Liver (tissue), 3 donors: ENCODE measurements around the gene BLNK.
A peak's percentile ranks its signal among the peaks of the same experiment; 100 is the strongest.

Experiments used
- GABPA ChIP-seq, 2 donors: IDR thresholded peaks in 1 of 2; conservative IDR thresholded peaks in 1 of 2; 2 replicates each; pipeline ENCODE4 v1.6.1; 2016; ENCODE audit warnings: antibody characterized with exemption in 2 of 2, mild to moderate bottlenecking in 1 of 2, moderate library complexity in 1 of 2
- NR2F2 ChIP-seq: IDR thresholded peaks from 2 replicates; pipeline ENCODE4 v1.6.1; 2016; ENCODE audit warnings: antibody characterized with exemption
- SP1 ChIP-seq: IDR thresholded peaks from 2 replicates; pipeline ENCODE4 v1.6.1; 2018; ENCODE audit warnings: antibody characterized with exemption, mild to moderate bottlenecking
- TAF1 ChIP-seq: conservative IDR thresholded peaks from 2 replicates; pipeline ENCODE4 v1.6.1; 2016; ENCODE audit warnings: antibody characterized with exemption, mild to moderate bottlenecking
- TF ChIP-seq, protein P1 (sequence below): fragments of 150-350 bp; IDR thresholded peaks from 2 replicates; pipeline ENCODE4 v1.5.1; 2017; ENCODE audit warnings: improper control_type of control experiment, low read depth, low read length; ENCODE audit not compliant: missing input control
- TF ChIP-seq, protein P2 (sequence below): IDR thresholded peaks from 2 replicates; pipeline ENCODE4 v1.6.1; 2016; ENCODE audit warnings: antibody characterized with exemption, mild to moderate bottlenecking
- TF ChIP-seq, protein P3 (sequence below): IDR thresholded peaks from 2 replicates; pipeline ENCODE4 v1.6.1; 2016; ENCODE audit warnings: antibody characterized with exemption
- donor health status: healthy.
- donor health status: healthy.

DNA sequence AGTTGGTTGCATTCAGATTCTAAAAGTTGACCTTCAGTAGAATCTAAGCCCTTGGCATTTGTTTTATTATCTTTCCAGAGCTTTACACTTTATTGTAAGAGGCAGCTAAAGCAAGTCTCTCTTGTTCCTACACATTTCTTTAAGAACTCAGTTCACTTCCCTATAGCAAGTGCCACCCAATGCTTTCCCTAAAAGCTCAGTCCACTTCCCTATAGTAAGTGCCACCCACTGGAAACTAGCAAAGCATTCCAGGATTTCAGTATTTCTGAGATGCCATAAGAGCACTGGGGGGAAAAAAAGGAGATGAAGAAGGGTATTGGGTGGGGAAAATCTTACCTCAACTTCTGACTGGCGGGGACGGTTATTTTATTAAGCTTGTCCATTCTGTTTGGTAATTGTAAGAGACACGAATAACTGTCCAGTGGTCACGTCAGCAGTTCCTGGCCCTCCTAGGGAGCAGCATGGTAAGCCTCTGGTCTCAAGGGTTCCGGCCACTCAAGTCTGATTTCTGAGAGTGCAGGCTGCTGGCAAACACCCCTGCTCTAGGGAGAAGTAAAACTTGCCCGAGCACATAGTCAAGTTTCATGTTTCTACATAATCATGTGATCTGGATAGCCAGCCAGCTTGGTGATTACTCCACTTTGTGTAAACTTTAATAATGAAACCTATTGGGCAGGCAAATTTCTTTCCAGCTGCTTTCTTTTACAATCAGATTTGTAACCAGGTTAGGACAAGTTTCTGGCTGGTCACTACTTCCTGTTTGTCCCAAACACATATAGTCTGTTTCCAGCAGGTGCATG, at the start of gene BLNK:
- TF ChIP-seq, protein P1, sequence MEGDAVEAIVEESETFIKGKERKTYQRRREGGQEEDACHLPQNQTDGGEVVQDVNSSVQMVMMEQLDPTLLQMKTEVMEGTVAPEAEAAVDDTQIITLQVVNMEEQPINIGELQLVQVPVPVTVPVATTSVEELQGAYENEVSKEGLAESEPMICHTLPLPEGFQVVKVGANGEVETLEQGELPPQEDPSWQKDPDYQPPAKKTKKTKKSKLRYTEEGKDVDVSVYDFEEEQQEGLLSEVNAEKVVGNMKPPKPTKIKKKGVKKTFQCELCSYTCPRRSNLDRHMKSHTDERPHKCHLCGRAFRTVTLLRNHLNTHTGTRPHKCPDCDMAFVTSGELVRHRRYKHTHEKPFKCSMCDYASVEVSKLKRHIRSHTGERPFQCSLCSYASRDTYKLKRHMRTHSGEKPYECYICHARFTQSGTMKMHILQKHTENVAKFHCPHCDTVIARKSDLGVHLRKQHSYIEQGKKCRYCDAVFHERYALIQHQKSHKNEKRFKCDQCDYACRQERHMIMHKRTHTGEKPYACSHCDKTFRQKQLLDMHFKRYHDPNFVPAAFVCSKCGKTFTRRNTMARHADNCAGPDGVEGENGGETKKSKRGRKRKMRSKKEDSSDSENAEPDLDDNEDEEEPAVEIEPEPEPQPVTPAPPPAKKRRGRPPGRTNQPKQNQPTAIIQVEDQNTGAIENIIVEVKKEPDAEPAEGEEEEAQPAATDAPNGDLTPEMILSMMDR = no peak
- TF ChIP-seq, protein P2, sequence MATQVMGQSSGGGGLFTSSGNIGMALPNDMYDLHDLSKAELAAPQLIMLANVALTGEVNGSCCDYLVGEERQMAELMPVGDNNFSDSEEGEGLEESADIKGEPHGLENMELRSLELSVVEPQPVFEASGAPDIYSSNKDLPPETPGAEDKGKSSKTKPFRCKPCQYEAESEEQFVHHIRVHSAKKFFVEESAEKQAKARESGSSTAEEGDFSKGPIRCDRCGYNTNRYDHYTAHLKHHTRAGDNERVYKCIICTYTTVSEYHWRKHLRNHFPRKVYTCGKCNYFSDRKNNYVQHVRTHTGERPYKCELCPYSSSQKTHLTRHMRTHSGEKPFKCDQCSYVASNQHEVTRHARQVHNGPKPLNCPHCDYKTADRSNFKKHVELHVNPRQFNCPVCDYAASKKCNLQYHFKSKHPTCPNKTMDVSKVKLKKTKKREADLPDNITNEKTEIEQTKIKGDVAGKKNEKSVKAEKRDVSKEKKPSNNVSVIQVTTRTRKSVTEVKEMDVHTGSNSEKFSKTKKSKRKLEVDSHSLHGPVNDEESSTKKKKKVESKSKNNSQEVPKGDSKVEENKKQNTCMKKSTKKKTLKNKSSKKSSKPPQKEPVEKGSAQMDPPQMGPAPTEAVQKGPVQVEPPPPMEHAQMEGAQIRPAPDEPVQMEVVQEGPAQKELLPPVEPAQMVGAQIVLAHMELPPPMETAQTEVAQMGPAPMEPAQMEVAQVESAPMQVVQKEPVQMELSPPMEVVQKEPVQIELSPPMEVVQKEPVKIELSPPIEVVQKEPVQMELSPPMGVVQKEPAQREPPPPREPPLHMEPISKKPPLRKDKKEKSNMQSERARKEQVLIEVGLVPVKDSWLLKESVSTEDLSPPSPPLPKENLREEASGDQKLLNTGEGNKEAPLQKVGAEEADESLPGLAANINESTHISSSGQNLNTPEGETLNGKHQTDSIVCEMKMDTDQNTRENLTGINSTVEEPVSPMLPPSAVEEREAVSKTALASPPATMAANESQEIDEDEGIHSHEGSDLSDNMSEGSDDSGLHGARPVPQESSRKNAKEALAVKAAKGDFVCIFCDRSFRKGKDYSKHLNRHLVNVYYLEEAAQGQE = peak; percentile 92
- peak; percentile 81 for TF ChIP-seq SP1
- peak; percentile 30 for TF ChIP-seq NR2F2
- TF ChIP-seq TAF1 = peak; percentile 89
- TF ChIP-seq, protein P3, sequence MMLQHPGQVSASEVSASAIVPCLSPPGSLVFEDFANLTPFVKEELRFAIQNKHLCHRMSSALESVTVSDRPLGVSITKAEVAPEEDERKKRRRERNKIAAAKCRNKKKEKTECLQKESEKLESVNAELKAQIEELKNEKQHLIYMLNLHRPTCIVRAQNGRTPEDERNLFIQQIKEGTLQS = peak; percentile 14
- TF ChIP-seq GABPA (IDR thresholded peaks at IDR 0.05 in 1 of 2, conservative IDR thresholded peaks at IDR 0.05 in 1 of 2) = peak; percentile 56 to 75
